Measurements from ENCODE around the gene KCNN2. TPM values are rescaled to one million over a fixed set of nuclear protein-coding genes. Genes with fewer than 3 reads are reported as not detected.

KCNN2 gene
- total and polyA plus RNA-seq, 7 donors, result 0.31 to 8.2 (median 3.6) TPM; not detected in 2

- no peak overlapping the region for H3K4me3 ChIP-seq
- no peaks in the 10 kb centered on the region for H3K9me3 ChIP-seq
- H3K27ac ChIP-seq, result no peak overlapping the region
- H3K4me1 ChIP-seq, result peaks cover 0 to 8% (median 3%) of the 10 kb centered on the region in 4 donors
- no peak for DNase-seq
- TF ChIP-seq POLR2AphosphoS5 (IDR thresholded peaks at IDR 0.05) (no peak), EP300 (IDR thresholded peaks at IDR 0.05) (no peak), CTCF (IDR thresholded peaks at IDR 0.05) (no peak), POLR2A (IDR thresholded peaks at IDR 0.05) (no peak)
- H3K36me3 ChIP-seq, result no peaks in the 10 kb centered on the region
- 73 to 77% methylated on average over 3 of the region's 3 CpGs for WGBS, 2 donors
- no peaks in the 10 kb centered on the region for H3K27me3 ChIP-seq
- intact Hi-C loops (cut with DNase I), result no loop called here
Observed at GRCh38 chr5:114411380-114411931, 49.6 kb downstream of the KCNN2 start.

GRCh38 chr5:114412510-114413171 is 50.8 kb downstream of the KCNN2 start:
- Histone ChIP-seq H3K4me1 (peaks cover 0 to 8% (median 3%) of the 10 kb centered on the region in 4 donors), H3K9me3 (no peaks in the 10 kb centered on the region), H3K36me3 (no peaks in the 10 kb centered on the region), H3K27ac (no peak overlapping the region), H3K4me3 (no peak overlapping the region), H3K27me3 (no peaks in the 10 kb centered on the region)
- intact Hi-C loops (cut with DNase I), result no loop called here
- 8 to 47% methylated on average over 1 of the region's 1 CpG for WGBS, 2 donors
- TF ChIP-seq POLR2A (IDR thresholded peaks at IDR 0.05) (no peak), EP300 (IDR thresholded peaks at IDR 0.05) (no peak), POLR2AphosphoS5 (IDR thresholded peaks at IDR 0.05) (no peak), CTCF (IDR thresholded peaks at IDR 0.05) (no peak)
- no peak for DNase-seq

- TF ChIP-seq POLR2A (IDR thresholded peaks at IDR 0.05) (no peak), EP300 (IDR thresholded peaks at IDR 0.05) (no peak), POLR2AphosphoS5 (IDR thresholded peaks at IDR 0.05) (no peak), CTCF (IDR thresholded peaks at IDR 0.05) (no peak)
Observed at GRCh38 chr5:114415760-114416159, 53.9 kb downstream of the KCNN2 start.

GRCh38 chr5:114416254-114416653 is 54.4 kb downstream of the KCNN2 start:
- H3K9me3 ChIP-seq, result no peaks in the 10 kb centered on the region
- intact Hi-C loops (cut with DNase I), result no loop called here
- whole genome bisulfite sequencing, 2 donors, result 87 to 91% methylated on average over 4 of the region's 4 CpGs
- TF ChIP-seq POLR2A (IDR thresholded peaks at IDR 0.05), result no peak
- no peak for TF ChIP-seq EP300 (IDR thresholded peaks at IDR 0.05)
- no peak for TF ChIP-seq POLR2AphosphoS5 (IDR thresholded peaks at IDR 0.05)
- TF ChIP-seq CTCF (IDR thresholded peaks at IDR 0.05), result no peak
- H3K4me3 ChIP-seq, result no peak overlapping the region
- peaks cover 0 to 8% (median 3%) of the 10 kb centered on the region in 4 donors for H3K4me1 ChIP-seq
- H3K27ac ChIP-seq, result no peak overlapping the region
- H3K36me3 ChIP-seq, result no peaks in the 10 kb centered on the region
- no peaks in the 10 kb centered on the region for H3K27me3 ChIP-seq
- DNase-seq, result no peak

More at GRCh38 chr5:114415760-114416159, 53.9 kb downstream of the KCNN2 start:
- no peaks in the 10 kb centered on the region for H3K27me3 ChIP-seq
- no peak overlapping the region for H3K27ac ChIP-seq
- no peaks in the 10 kb centered on the region for H3K36me3 ChIP-seq
- no peak for DNase-seq
- H3K9me3 ChIP-seq, result no peaks in the 10 kb centered on the region
- 94 to 98% methylated on average over 1 of the region's 1 CpG for WGBS, 2 donors
- no peak overlapping the region for H3K4me3 ChIP-seq
- H3K4me1 ChIP-seq, result peaks cover 0 to 8% (median 3%) of the 10 kb centered on the region in 4 donors
- intact Hi-C loops (cut with DNase I), result no loop called here

Measured in sigmoid colon (tissue), 7 donors.